Measurements from ENCODE around the gene SATB2.

DNA sequence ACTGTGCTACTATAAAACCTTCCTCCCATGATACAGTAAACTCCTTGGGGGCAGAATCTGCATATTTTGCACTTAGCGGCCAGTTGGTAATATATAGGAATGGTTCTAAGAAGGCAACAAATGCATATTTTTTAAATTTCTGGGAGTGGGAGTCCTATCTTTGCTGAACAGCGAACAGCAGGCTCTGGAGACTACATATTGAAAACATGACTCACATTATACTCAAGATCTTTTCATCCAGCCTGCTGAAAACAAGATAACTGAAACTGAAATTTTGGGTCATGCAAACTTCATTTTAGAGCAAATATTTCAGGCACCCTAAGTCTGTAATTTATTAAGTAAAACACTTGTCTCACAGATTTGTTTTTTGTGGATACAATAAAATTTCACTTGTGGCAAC lies 122.2 kb downstream of the SATB2 start:
- TF ChIP-seq, protein P1, sequence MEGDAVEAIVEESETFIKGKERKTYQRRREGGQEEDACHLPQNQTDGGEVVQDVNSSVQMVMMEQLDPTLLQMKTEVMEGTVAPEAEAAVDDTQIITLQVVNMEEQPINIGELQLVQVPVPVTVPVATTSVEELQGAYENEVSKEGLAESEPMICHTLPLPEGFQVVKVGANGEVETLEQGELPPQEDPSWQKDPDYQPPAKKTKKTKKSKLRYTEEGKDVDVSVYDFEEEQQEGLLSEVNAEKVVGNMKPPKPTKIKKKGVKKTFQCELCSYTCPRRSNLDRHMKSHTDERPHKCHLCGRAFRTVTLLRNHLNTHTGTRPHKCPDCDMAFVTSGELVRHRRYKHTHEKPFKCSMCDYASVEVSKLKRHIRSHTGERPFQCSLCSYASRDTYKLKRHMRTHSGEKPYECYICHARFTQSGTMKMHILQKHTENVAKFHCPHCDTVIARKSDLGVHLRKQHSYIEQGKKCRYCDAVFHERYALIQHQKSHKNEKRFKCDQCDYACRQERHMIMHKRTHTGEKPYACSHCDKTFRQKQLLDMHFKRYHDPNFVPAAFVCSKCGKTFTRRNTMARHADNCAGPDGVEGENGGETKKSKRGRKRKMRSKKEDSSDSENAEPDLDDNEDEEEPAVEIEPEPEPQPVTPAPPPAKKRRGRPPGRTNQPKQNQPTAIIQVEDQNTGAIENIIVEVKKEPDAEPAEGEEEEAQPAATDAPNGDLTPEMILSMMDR (IDR thresholded peaks at IDR 0.05 in 8 of 11, conservative IDR thresholded peaks at IDR 0.05 in 3 of 11): no peak
- no peak for TF ChIP-seq POLR2A (IDR thresholded peaks at IDR 0.05)
- TF ChIP-seq POLR2AphosphoS5 (IDR thresholded peaks at IDR 0.05): no peak

Measured in spleen (tissue), 7 donors.